Stimulated activated CD8-positive, alpha-beta memory T cell treated with anti-CD3 and anti-CD28 coated beads, Interleukin-4, amount 100 ng/mL, for 1 hour (primary cell): Measurements from ENCODE around the gene ORAI1.
"Not testable (repeated sequence)": the region's sequence is repeated elsewhere in the genome, so short reads cannot be mapped to it uniquely, and the experiment has no call there.

Experiments
- DNase-seq, 2 donors: peaks; one replicate each; pipeline ENCODE4 v3.0.0-alpha.2; 2020; ENCODE audit warnings: low read depth in 2 of 2, low spot score in 1 of 2

Gene ORAI1

GRCh38 chr12:121626087-121626852 lies at the start of gene ORAI1:
ORAI1 (plus strand) TSS chr12:121626530.
- peak; percentile 92 to 93 for DNase-seq

GRCh38 chr12:121576851-121577391 lies 49.4 kb upstream of the ORAI1 start:
- no peak for DNase-seq

- DNase-seq, result no peak
Measured at GRCh38 chr12:121577443-121578180, 48.7 kb upstream of the ORAI1 start.

GRCh38 chr12:121578230-121579189 lies 47.8 kb upstream of the ORAI1 start:
- DNase-seq, result no peak

- no peak for DNase-seq
Measured at GRCh38 chr12:121579190-121579791, 47.0 kb upstream of the ORAI1 start.

GRCh38 chr12:121579981-121580868 lies 46.1 kb upstream of the ORAI1 start:
- DNase-seq, result peak; percentile 50 to 63

GRCh38 chr12:121580959-121581685 lies 45.2 kb upstream of the ORAI1 start, which contains the start of gene KDM2B:
KDM2B (minus strand) TSS chr12:121581023; CDS start chr12:121580911, 112 bp downstream.
- DNase-seq, result no peak

GRCh38 chr12:121581686-121582429 lies 44.5 kb upstream of the ORAI1 start:
- DNase-seq, result no peak

- no peak for DNase-seq
Measured at GRCh38 chr12:121582583-121583333, 43.6 kb upstream of the ORAI1 start.

- DNase-seq, result not testable (repeated sequence)
Measured at GRCh38 chr12:121583334-121583661, 43.0 kb upstream of the ORAI1 start.

GRCh38 chr12:121584885-121585284 lies 41.4 kb upstream of the ORAI1 start:
- not testable (repeated sequence) for DNase-seq

GRCh38 chr12:121590476-121591143 lies 35.7 kb upstream of the ORAI1 start:
- peak in 1 of 2 donors; percentile 33 for DNase-seq

GRCh38 chr12:121592320-121592719 lies 34.0 kb upstream of the ORAI1 start:
- no peak for DNase-seq

GRCh38 chr12:121595520-121595919 lies 30.8 kb upstream of the ORAI1 start:
- DNase-seq, result no peak

GRCh38 chr12:121596526-121596925 lies 29.8 kb upstream of the ORAI1 start:
- DNase-seq, result no peak

- no peak for DNase-seq
Measured at GRCh38 chr12:121600702-121601336, 25.5 kb upstream of the ORAI1 start.
